HCT116 (cell line): Measurements from ENCODE around the gene CERK. TPM values are rescaled to one million over a fixed set of nuclear protein-coding genes. Genes with fewer than 3 reads are reported as not detected.

Source experiments
- ATAC-seq: fragments of 200-7000 bp; cut with Tn5 transposase; 2 replicates; pipeline ENCODE4 v1.9.1; 2020; ENCODE audit warnings: mild to moderate bottlenecking, moderate library complexity
- BruUV-seq: library from RNA; stranded (reverse); fragments of 400-500 nt; replicated peaks from 2 replicates; lab custom pipeline; 2021; lab: Mats Ljungman, UMichigan
- CTCF ChIA-PET: fragments of 300-600 bp; sonication (Branson Sonifier 250); formaldehyde crosslinking; loops from one replicate; lab custom pipeline; 2021; ENCODE audit warnings: antibody characterized with exemption; lab: Charles Lee
- POLR2A ChIA-PET: fragments of 300-600, 350-600 bp; sonication (Branson Sonifier 250); formaldehyde crosslinking; loops from one replicate; lab custom pipeline; 2021; ENCODE audit warnings: antibody characterized with exemption; lab: Charles Lee
- RAD21 ChIA-PET, 2 experiments: fragments of 300-600 bp; sonication (Branson Sonifier 250); formaldehyde crosslinking; loops; one replicate each; lab custom pipeline; 2023; ENCODE audit warnings: low total read pairs in 2 of 2; ENCODE audit not compliant: uncharacterized antibody in 2 of 2, unreplicated experiment in 2 of 2, low non-redundant PET in 1 of 2; lab: Charles Lee
- DNase-seq: peaks from one replicate; pipeline ENCODE4 v3.0.0-alpha.2; 2010; ENCODE audit warnings: low read depth, low spot score
- H2AFZ ChIP-seq: fragments of 200-600 bp; shearing (Covaris generic), sonication (generic); 2 replicates; pipeline ENCODE4 v1.6.1; 2017; ENCODE audit warnings: low read depth, mixed run types, mixed read lengths, antibody characterized with exemption, low read length; ENCODE audit not compliant: poor library complexity, severe bottlenecking
- H3K27ac ChIP-seq: 2 replicates; pipeline ENCODE4 v1.5.1; 2012; ENCODE audit warnings: low read depth, low read length
- H3K27me3 ChIP-seq: fragments of 200-600 bp; sonication (generic); 2 replicates; pipeline ENCODE4 v1.6.1; 2016; ENCODE audit warnings: mixed run types, low read length, mixed read lengths; ENCODE audit not compliant: insufficient read depth
- H3K36me3 ChIP-seq, 2 experiments: fragments of 200-500 bp in 1 of 2; fragments of 200-600 bp in 1 of 2; sonication (Bioruptor generic) in 1 of 2; sonication (generic) in 1 of 2; 2 replicates each; pipeline versions ENCODE4 v1.5.1 to v1.6.1; 2014 to 2016; ENCODE audit warnings: low read length in 2 of 2, inconsistent platforms in 1 of 2, mixed read lengths in 1 of 2, mixed run types in 1 of 2; ENCODE audit not compliant: insufficient read depth in 2 of 2, control insufficient read depth in 1 of 2
- H3K4me1 ChIP-seq, 2 experiments: fragments of 200-600 bp in 1 of 2; sonication (generic) in 1 of 2; 2 replicates each; pipeline versions ENCODE4 v1.5.1 to v1.6.1; 2012 to 2017; ENCODE audit warnings: low read length in 2 of 2, inconsistent platforms in 1 of 2, mild to moderate bottlenecking in 1 of 2, mixed read lengths in 1 of 2, mixed run types in 1 of 2, moderate library complexity in 1 of 2; ENCODE audit not compliant: insufficient read depth in 2 of 2, control insufficient read depth in 1 of 2
- H3K4me2 ChIP-seq: fragments of 200-600 bp; sonication (generic); 2 replicates; pipeline ENCODE4 v1.6.1; 2017; ENCODE audit warnings: mixed run types, low read length, mixed read lengths
- H3K4me3 ChIP-seq, 2 experiments: fragments of 200-600 bp in 1 of 2; sonication (generic) in 1 of 2; replicated peaks in 1 of 2; 2 replicates each; pipeline ENCODE4 v1.5.1; 2011 to 2016; ENCODE audit warnings: low read length in 2 of 2, control low read depth in 1 of 2, low read depth in 1 of 2, mild to moderate bottlenecking in 1 of 2, mixed read lengths in 1 of 2, mixed run types in 1 of 2
- H3K79me2 ChIP-seq: fragments of 200-600 bp; sonication (generic); 2 replicates; pipeline ENCODE4 v1.6.1; 2017; ENCODE audit warnings: mild to moderate bottlenecking, mixed run types, low read length, moderate library complexity, mixed read lengths; ENCODE audit not compliant: insufficient read depth
- H3K9ac ChIP-seq: fragments of 200-600 bp; sonication (generic); 2 replicates; pipeline ENCODE4 v1.6.1; 2016; ENCODE audit warnings: low read length, mixed read lengths
- H3K9me2 ChIP-seq: fragments of 200-600 bp; sonication (generic), shearing (Covaris generic); 2 replicates; pipeline ENCODE4 v1.6.1; 2017; ENCODE audit warnings: mixed run types, mild to moderate bottlenecking, moderate library complexity; ENCODE audit not compliant: insufficient read depth
- H3K9me3 ChIP-seq, 2 experiments: fragments of 200-500 bp in 1 of 2; fragments of 200-600 bp in 1 of 2; sonication (Bioruptor generic) in 1 of 2; sonication (generic) in 1 of 2; 2 replicates each; pipeline ENCODE4 v1.6.1; 2014 to 2017; ENCODE audit warnings: low read length in 2 of 2, mixed read lengths in 2 of 2, inconsistent platforms in 1 of 2, low read depth in 1 of 2, mild to moderate bottlenecking in 1 of 2, mixed run types in 1 of 2, moderate library complexity in 1 of 2; ENCODE audit not compliant: control insufficient read depth in 1 of 2, insufficient read depth in 1 of 2
- H4K20me1 ChIP-seq: fragments of 200-600 bp; sonication (generic), shearing (Covaris generic); 2 replicates; pipeline ENCODE4 v1.6.1; 2017; ENCODE audit warnings: mixed run types, mild to moderate bottlenecking, moderate library complexity; ENCODE audit not compliant: insufficient read depth
- CBX3 ChIP-seq: IDR thresholded peaks from 2 replicates; pipeline ENCODE4 v1.6.1; 2012; ENCODE audit warnings: low read depth
- ELF1 ChIP-seq: IDR thresholded peaks from 2 replicates; pipeline ENCODE4 v1.6.1; 2012; ENCODE audit warnings: low read depth, borderline replicate concordance
- EZH2phosphoT487 ChIP-seq: fragments of 200-600 bp; IDR thresholded peaks from 2 replicates; pipeline ENCODE4 v1.6.1; 2018; ENCODE audit warnings: antibody characterized with exemption, borderline replicate concordance
- FOSL1 ChIP-seq: IDR thresholded peaks from 2 replicates; pipeline ENCODE4 v1.6.1; 2012; ENCODE audit warnings: low read depth
- MAX ChIP-seq: IDR thresholded peaks from 2 replicates; pipeline ENCODE4 v1.6.1; 2012
- RAD21 ChIP-seq: IDR thresholded peaks from 2 replicates; pipeline ENCODE4 v1.6.1; 2012; ENCODE audit warnings: low read depth, mild to moderate bottlenecking
- REST ChIP-seq: IDR thresholded peaks from 2 replicates; pipeline ENCODE4 v1.6.1; 2012; ENCODE audit warnings: low read depth
- SP1 ChIP-seq: IDR thresholded peaks from 2 replicates; pipeline ENCODE4 v1.6.1; 2012; ENCODE audit warnings: low read depth
- SRF ChIP-seq: IDR thresholded peaks from 2 replicates; pipeline ENCODE4 v1.6.1; 2012; ENCODE audit warnings: low read depth
- TCF7L2 ChIP-seq: IDR thresholded peaks from 2 replicates; pipeline ENCODE4 v1.7.0; 2011; ENCODE audit warnings: borderline replicate concordance, inconsistent platforms; ENCODE audit not compliant: insufficient read depth, insufficient read length; ENCODE audit errors: extremely low read depth
- ZNF274 ChIP-seq: fragments of 200-500 bp; sonication (Bioruptor generic); IDR thresholded peaks from 2 replicates; pipeline ENCODE4 v1.6.1; 2014; ENCODE audit warnings: mild to moderate bottlenecking, low read depth, low read length, inconsistent platforms
- intact Hi-C: fragments of 100-400 bp; cut with micrococcal nuclease; formaldehyde crosslinking; loops from 2 replicates; pipeline ENCODE4 v1.10.0; 2022
- total RNA-seq: library from RNA; stranded (reverse); gene quantifications from one replicate; pipeline ENCODE4 v1.2.1, GENCODE V29; 2021; ENCODE audit not compliant: unreplicated experiment

The CERK gene
- total RNA-seq, 1 experiment from 2014 or later, result 35.0 TPM

- CTCF ChIA-PET, result no interaction called here
- RAD21 ChIA-PET, result no interaction called here
- Histone ChIP-seq H3K4me2 (no peak overlapping the region), H2AFZ (no peak overlapping the region), H3K27me3 (no peaks in the 10 kb centered on the region), H3K4me1 (no peaks in the 10 kb centered on the region), H3K9me3 (no peaks in the 10 kb centered on the region), H3K27ac (no peak overlapping the region), H3K36me3 (no peaks in the 10 kb centered on the region), H3K9me2 (no peaks in the 10 kb centered on the region), H3K79me2 (no peaks in the 10 kb centered on the region), H4K20me1 (no peaks in the 10 kb centered on the region), H3K4me3 (no peak overlapping the region), H3K9ac (no peak overlapping the region)
- TF ChIP-seq SP1, result no peak
- no peak for TF ChIP-seq ZNF274
- TF ChIP-seq TCF7L2, result no peak
- no peak for TF ChIP-seq REST
- TF ChIP-seq RAD21, result no peak
- TF ChIP-seq CBX3, result no peak
- no peak for TF ChIP-seq FOSL1
- no peak for TF ChIP-seq MAX
- no peak for TF ChIP-seq EZH2phosphoT487
- TF ChIP-seq ELF1, result no peak
- TF ChIP-seq SRF, result no peak
- ATAC-seq (no peak), DNase-seq (no peak)
- BruUV-seq, result no TSS peak
- POLR2A ChIA-PET, result no interaction called here
- intact Hi-C loops, result no loop called here
Measured at GRCh38 chr22:46672731-46673130, 65.3 kb downstream of the CERK start.
